ENCODE data around the gene CIAPIN1. TPM values are rescaled to one million over a fixed set of nuclear protein-coding genes. Genes with fewer than 3 reads are reported as not detected.
A peak's percentile ranks its signal among the peaks of the same experiment; 100 is the strongest.

CIAPIN1 gene
- total RNA-seq: 10 to 100 TPM; 27.8 to 28.0 TPM
- 32.9 TPM for polyA plus RNA-seq (2013, experiment 1 of 2)
- polyA plus RNA-seq (2013, experiment 2 of 2): 31.1 TPM
- 18.9 to 98.6 (median 32.7) reads per million in 172 experiments for total RNA-seq

GRCh38 chr16:57447186-57447962 is at the start of gene CIAPIN1, which contains the start of gene COQ9:
Gene CIAPIN1, minus strand, starts transcription at chr16:57447385. Its CDS starts 6,457 bp downstream, at chr16:57440928.
Gene COQ9, plus strand, starts transcription at chr16:57447479. Its CDS starts 27 bp downstream, at chr16:57447506.
- POLR2A ChIA-PET: interaction anchor here (0.6 to 3.7 kb wide), 18 partner anchors 9 to 577 kb away, joined by 3 to 82 read pairs (median 6); partner anchors contain the start of genes ARL2BP, CCDC102A, KATNB1 and POLR2C
- Mint-ChIP-seq H3K4me1 (ENCODE audit: low read depth) (peaks cover 34% of the 10 kb centered on the region), H3K9me3 (no peaks in the 10 kb centered on the region), H3K27ac (peak within 1 kb of the TSS; percentile 88), H3K36me3 (ENCODE audit: low read depth) (peaks cover 38% of the 10 kb centered on the region), H3K27me3 (no peaks in the 10 kb centered on the region), H3K4me3 (peak within 1 kb of the TSS; percentile 96)
- H3K36me3 ChIP-seq (ENCODE audit: insufficient read depth, low read length): peaks cover 15% of the 10 kb centered on the region
- peaks cover 29% of the 10 kb centered on the region for H3K4me1 ChIP-seq (ENCODE audit: insufficient read depth, low read length)
- H3K9me3 ChIP-seq (ENCODE audit: control insufficient read depth in 1 of 2, insufficient read depth in 1 of 2, low read length in 2 of 2): no peaks in the 10 kb centered on the region
- ATAC-seq (ENCODE audit: poor library complexity) (peak; percentile 99), DNase-seq (peak; percentile 83 to 97 (median 92))
- CTCF ChIA-PET: interaction anchor here (1.0 to 6.1 kb wide), 6 partner anchors 14 to 147 kb away, joined by 3 to 55 read pairs (median 7); partner anchors contain the start of genes CCDC102A and POLR2C
- H3K27me3 ChIP-seq (ENCODE audit: control insufficient read depth in 1 of 2, insufficient read depth in 2 of 2, low read length in 2 of 2): no peaks in the 10 kb centered on the region
- peak within 1 kb of the TSS; percentile 96 for H3K4me3 ChIP-seq (ENCODE audit: low read length)
- H3K27ac ChIP-seq (ENCODE audit: low read depth in 1 of 2, low read length in 2 of 2): peak within 1 kb of the TSS; percentile 73 to 79
- intact Hi-C loops (cut with DNase I, micrococcal nuclease): loop anchor here in 1 of 2 experiments (1.0 to 10.0 kb wide), 4 partner anchors 15 to 285 kb away; partner anchors contain the start of genes ARL2BP, POLR2C, PSME3IP1 and RSPRY1
- TF ChIP-seq CTCF (IDR thresholded peaks at IDR 0.05): no peak

- Mint-ChIP-seq H3K36me3 (ENCODE audit: low read depth) (no peaks in the 10 kb centered on the region), H3K27me3 (no peaks in the 10 kb centered on the region), H3K4me1 (ENCODE audit: low read depth) (no peaks in the 10 kb centered on the region), H3K9me3 (no peaks in the 10 kb centered on the region), H3K27ac (no peak overlapping the region), H3K4me3 (no peak overlapping the region)
- TF ChIP-seq CTCF (IDR thresholded peaks at IDR 0.05): no peak
- no peak for ATAC-seq (ENCODE audit: poor library complexity)
- Histone ChIP-seq H3K27ac (ENCODE audit: low read depth in 1 of 2, low read length in 2 of 2) (no peak overlapping the region), H3K4me3 (ENCODE audit: low read length) (no peak overlapping the region), H3K36me3 (ENCODE audit: insufficient read depth, low read length) (no peaks in the 10 kb centered on the region), H3K4me1 (ENCODE audit: insufficient read depth, low read length) (no peaks in the 10 kb centered on the region), H3K9me3 (ENCODE audit: control insufficient read depth in 1 of 2, insufficient read depth in 1 of 2, low read length in 2 of 2) (no peaks in the 10 kb centered on the region), H3K27me3 (ENCODE audit: control insufficient read depth in 1 of 2, insufficient read depth in 2 of 2, low read length in 2 of 2) (no peaks in the 10 kb centered on the region)
- intact Hi-C loops (cut with DNase I, micrococcal nuclease): no loop called here
- ChIA-PET CTCF (no interaction called here), POLR2A (no interaction called here)
- DNase-seq: no peak
Measured at GRCh38 chr16:57493767-57494166, 46.6 kb upstream of the CIAPIN1 start.

- intact Hi-C loops (cut with DNase I, micrococcal nuclease): no loop called here
- H3K4me1 ChIP-seq (ENCODE audit: insufficient read depth, low read length): peaks cover 22% of the 10 kb centered on the region
- ChIA-PET POLR2A (interaction anchor here (6.4 kb wide), 1 partner anchor 48 kb away, joined by 49 read pairs; the partner anchor contains the start of gene CCDC102A), CTCF (interaction anchor here (1.4 to 4.3 kb wide), 2 partner anchors 27 to 31 kb away, joined by 4 to 22 read pairs; partner anchors contain the start of gene POLR2C)
- no peaks in the 10 kb centered on the region for H3K9me3 ChIP-seq (ENCODE audit: control insufficient read depth in 1 of 2, insufficient read depth in 1 of 2, low read length in 2 of 2)
- H3K27me3 ChIP-seq (ENCODE audit: control insufficient read depth in 1 of 2, insufficient read depth in 2 of 2, low read length in 2 of 2): no peaks in the 10 kb centered on the region
- H3K36me3 ChIP-seq (ENCODE audit: insufficient read depth, low read length): no peaks in the 10 kb centered on the region
- no peak for TF ChIP-seq CTCF (IDR thresholded peaks at IDR 0.05)
- H3K27ac ChIP-seq (ENCODE audit: low read depth in 1 of 2, low read length in 2 of 2): no peak overlapping the region
- DNase-seq (no peak), ATAC-seq (ENCODE audit: poor library complexity) (no peak)
- Mint-ChIP-seq H3K9me3 (no peaks in the 10 kb centered on the region), H3K4me1 (ENCODE audit: low read depth) (peaks cover 33% of the 10 kb centered on the region), H3K36me3 (ENCODE audit: low read depth) (no peaks in the 10 kb centered on the region), H3K27me3 (no peaks in the 10 kb centered on the region), H3K4me3 (no peak overlapping the region), H3K27ac (no peak overlapping the region)
- no peak overlapping the region for H3K4me3 ChIP-seq (ENCODE audit: low read length)
Measured at GRCh38 chr16:57489229-57489628, 42.0 kb upstream of the CIAPIN1 start.
